ENCODE results near the gene LAIR2.

The LAIR2 gene, protein sequence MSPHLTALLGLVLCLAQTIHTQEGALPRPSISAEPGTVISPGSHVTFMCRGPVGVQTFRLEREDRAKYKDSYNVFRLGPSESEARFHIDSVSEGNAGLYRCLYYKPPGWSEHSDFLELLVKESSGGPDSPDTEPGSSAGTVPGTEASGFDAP

DNA sequence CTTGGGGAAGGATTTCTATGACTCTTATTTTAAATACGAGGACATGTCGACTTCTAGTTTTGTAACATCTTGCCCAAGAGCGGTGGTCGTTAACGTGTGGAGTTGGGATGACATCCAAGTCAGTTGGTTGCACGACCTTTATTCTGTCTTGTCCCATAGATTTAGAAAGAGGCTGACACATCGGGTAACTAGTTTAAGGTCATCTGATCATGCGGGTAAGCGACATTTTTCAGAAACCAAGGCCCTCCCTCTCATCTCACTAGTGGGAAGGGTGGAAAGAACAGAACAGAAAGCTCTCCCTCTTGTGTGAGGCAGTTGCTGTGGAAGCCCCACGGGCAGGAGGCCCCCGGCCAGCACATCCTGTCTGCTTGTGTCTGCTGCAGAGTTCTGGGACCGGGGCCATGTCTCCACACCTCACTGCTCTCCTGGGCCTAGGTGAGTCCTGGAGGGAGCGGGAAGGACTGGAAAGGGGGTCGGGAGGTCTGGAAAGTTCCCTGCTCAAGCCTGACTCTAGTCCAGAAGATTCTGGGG, at the start of gene LAIR2:
LAIR2 (plus strand) TSS at position 314 of the 531 bp plus-strand sequence; CDS start at position 402, 88 bp downstream.
- no peak for DNase-seq (ENCODE audit: low read depth in 2 of 2)

DNA sequence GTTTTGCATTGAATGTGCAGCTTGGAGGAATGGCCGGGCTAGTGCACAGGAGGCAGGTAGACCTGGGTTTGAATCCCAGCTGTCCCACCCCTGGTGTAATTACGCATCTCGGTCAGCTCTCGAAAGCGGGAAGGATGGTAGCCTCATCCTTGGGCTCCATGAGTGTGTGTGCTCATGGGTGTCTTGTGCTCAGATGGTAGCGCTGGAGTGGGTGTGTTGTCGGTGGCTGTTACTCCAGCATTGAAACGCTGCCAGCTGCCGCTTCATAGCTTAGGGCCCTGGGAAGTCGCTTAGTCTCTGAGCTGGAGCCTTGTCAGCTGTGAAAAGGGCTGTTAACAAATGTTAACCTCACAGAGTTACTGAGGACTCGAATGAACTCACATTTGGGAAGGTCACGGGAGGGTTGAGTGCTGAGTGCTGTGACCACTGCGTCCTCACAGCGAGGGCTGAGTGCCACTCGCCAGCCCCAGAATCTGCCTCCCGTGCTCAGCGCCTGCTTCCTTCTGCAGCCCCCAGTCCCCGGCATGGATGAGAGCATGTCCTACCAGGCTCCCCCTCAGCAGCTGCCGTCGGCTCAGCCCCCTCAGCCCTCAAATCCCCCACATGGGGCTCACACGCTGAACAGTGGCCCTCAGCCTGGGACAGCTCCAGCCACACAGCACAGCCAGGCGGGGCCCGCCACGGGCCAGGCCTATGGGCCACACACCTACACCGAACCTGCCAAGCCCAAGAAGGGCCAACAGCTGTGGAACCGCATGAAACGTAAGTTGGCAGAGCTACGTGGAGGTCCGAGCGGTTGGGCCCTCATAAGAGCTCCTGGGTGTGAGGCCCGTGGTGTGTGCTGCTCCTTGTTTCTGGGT, 48.5 kb upstream of the LAIR2 start:
- DNase-seq (ENCODE audit: low read depth in 2 of 2), result no peak

DNA sequence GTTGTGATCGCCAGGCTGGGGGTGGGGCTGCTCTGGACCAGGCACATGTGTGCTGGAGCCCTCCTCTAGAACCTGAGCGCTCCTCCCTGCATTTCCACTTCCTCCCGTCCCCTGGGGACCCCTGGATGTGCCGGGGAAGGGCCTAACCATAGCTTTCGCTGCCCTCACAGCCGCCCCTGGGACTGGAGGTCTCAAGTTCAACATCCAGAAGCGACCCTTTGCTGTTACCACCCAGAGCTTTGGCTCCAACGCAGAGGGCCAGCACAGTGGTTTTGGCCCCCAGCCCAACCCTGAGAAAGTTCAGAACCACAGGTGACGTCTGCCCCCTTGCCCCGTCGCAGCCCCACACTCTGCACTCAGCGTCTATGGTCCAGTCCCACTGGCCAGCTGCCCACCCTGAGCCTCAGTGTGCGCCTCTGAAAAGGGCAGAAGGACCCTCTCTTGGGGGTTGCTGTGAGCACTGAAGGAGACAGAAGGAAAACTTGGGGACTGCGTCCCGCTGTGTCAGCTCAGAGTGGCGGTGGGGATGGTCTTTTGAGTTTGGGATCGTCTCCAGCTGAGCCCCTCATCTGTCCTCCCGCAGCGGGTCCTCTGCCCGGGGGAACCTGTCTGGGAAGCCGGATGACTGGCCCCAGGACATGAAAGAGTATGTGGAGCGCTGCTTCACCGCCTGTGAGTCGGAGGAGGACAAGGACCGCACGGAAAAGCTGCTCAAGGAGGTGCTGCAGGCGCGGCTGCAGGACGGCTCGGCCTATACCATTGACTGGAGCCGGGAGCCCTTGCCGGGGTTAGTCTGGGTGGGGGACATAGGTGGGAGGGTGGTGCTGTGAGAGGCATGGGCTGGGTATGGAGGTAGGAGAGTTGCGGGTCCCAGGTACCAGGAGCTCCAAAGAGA, 47.6 kb upstream of the LAIR2 start:
- no peak for DNase-seq (ENCODE audit: low read depth in 2 of 2)

DNA sequence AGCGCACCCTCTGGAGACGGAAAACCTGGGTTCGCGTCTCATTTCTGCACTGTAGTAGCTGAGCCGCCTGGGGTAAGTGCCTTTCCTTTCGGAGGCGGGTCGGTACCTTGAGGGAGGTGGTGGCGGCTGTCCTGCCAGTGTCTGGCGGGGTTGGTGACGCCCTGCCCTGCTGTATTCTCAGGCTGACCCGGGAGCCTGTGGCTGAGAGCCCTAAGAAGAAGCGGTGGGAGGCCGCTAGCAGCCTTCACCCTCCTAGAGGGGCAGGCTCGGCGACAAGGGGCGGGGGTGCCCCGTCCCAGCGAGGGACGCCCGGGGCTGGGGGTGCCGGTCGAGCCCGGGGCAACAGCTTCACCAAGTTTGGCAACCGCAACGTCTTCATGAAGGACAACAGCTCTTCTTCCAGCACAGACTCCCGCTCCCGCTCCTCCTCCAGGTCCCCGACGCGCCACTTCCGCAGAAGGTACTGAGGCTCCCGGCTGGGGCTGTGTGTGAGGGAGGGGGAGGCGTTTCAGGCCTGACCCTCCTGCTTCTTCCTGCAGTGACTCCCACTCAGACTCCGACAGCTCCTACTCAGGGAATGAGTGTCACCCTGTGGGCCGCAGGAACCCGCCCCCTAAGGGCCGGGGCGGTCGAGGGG, 46.7 kb upstream of the LAIR2 start:
- no peak for DNase-seq (ENCODE audit: low read depth in 2 of 2)

DNA sequence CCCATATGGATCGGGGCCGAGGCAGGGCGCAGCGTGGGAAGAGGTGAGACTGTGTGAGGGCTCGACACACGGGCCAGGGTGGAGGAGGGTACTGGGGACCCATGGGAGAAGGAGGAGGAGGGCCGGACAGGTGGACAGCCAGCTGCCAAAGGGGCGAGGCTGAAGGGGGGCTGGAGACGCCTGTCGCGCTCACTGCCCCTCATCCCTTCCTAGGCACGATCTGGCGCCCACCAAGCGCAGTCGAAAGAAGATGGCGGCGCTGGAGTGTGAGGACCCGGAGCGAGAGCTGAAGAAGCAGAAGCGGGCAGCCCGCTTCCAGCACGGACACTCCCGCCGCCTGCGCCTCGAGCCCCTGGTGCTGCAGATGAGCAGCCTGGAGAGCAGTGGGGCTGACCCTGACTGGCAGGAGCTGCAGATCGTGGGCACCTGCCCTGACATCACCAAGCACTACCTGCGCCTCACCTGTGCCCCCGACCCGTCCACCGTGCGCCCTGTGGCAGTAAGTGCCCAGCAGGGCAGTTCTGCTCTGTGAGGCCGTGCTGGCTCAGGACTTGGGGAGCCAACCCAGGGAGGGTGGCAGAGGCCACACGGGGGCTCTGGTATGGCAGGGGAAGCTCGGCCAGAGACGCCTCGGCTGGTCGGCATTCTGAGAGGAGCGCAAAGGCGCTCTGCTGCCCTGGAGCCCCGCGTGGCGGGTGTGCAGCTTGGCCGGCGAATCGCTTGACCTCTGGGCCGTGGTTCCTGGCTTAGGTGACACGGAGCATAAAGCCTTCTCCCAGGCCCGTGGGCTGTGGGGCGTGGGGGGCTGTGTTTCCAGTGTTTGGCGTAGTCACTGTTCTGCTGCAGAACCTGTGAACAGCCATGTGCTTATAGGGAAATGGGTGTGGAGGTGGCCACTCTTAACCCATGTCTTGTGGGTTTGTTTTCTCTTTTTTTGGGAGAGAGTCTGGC, 45.9 kb upstream of the LAIR2 start:
- no peak for DNase-seq (ENCODE audit: low read depth in 2 of 2)

DNA sequence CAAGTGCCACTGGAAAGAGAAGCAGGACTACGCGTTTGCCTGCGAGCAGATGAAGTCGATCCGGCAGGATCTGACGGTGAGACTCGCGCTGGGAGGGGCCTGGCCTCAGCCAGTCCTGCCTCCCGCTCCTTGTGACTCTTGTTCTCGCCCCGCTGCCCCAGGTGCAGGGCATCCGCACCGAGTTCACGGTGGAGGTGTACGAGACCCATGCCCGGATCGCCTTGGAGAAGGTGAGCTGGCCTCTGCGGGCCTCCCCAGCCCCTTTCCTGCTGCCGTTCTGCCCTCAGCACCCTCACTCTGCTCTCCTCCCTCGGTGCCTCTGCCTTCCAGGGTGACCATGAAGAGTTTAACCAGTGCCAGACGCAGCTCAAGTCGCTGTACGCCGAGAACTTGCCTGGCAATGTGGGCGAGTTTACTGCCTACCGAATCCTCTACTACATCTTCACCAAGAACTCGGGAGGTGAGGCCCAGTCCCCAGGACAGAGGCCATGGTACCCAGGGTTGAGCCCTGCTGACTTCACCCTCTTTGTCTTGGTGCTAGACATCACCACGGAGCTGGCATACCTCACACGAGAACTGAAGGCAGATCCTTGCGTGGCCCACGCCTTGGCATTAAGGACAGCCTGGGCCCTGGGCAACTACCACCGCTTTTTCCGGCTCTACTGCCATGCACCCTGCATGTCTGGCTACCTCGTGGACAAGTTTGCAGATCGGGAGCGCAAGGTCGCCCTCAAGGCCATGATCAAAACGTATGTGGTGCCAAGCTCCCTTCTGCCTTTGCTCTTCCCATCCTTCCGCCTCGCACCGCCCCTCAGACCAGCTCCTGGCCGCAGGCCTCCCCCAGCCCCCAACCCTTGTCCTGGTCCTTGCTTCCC, 44.6 kb upstream of the LAIR2 start:
- no peak for DNase-seq (ENCODE audit: low read depth in 2 of 2)

DNA sequence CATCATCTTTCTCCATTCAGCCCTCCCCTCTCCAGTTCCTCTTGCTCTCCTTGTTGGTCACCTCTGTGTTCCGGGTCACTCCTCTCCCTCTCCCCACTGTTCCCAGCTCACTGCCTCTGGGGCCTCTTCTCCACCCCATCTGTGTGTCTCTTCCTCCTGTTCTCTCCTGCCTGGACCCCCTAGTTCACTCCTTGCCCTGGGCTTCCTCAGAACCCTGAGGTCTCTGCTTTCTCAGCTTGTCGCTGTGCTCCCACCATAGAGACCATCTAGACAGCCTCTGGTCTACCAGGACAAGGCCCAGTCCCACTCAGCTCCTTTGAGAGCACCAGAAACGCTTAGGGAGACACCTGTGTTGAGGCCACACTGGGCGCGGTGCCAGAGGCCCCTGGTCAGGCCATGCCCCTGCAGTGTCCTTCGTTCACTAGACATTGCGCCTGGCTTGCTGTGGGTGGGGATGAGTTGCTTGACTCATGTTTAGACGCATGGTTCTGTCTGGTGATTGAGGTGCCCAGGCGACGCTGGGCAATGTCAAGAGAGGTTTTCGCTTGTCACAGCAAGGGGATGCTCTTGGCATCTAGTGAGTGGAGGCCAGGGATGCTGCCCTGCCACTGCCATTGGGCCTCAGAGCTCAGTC, 43.9 kb upstream of the LAIR2 start:
- no peak for DNase-seq (ENCODE audit: low read depth in 2 of 2)

DNA sequence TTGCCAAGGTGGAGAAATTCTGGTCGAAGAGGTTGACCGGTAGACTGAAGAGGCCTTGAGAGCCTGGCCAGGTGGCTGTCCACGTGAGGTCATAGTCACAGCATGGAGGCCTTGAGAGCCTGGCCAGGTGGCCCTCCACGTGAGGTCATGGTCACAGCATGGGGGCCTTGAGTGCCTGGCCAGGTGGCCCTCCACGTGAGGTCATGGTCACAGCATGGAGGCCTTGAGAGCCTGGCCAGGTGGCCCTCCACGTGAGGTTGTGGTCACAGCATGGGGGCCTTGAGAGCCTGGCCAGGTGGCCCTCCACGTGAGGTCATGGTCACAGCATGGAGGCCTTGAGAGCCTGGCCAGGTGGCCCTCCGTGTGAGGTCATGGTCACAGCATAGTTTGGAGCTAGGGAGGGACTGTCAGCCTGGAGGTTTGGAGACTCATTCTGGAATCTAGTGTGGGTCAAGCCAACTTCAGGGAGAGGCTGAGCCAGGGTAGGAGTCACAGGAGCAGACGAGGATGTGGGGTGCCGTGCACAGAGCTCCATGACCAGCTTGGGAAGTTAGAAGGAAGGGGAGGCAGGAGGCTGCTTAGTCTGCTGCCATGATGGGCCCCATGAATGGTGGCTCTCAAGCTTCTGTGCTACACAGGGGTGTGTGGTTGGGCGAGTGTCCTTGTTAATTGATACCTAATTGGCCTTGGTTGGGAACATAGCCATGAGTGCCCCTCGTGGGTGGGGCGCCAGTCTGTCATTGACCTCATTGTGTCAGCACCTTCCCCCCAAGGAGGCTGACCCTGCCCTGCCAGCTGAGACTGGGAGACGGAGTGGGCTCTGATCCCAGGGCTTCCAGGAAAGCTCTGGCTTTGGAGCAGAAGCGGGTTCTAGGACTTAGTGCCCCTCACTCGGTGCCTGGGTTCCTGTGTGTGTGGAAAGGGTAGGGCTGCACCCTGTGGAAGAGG, 43.1 kb upstream of the LAIR2 start:
- DNase-seq (ENCODE audit: low read depth in 2 of 2), result no peak

DNA sequence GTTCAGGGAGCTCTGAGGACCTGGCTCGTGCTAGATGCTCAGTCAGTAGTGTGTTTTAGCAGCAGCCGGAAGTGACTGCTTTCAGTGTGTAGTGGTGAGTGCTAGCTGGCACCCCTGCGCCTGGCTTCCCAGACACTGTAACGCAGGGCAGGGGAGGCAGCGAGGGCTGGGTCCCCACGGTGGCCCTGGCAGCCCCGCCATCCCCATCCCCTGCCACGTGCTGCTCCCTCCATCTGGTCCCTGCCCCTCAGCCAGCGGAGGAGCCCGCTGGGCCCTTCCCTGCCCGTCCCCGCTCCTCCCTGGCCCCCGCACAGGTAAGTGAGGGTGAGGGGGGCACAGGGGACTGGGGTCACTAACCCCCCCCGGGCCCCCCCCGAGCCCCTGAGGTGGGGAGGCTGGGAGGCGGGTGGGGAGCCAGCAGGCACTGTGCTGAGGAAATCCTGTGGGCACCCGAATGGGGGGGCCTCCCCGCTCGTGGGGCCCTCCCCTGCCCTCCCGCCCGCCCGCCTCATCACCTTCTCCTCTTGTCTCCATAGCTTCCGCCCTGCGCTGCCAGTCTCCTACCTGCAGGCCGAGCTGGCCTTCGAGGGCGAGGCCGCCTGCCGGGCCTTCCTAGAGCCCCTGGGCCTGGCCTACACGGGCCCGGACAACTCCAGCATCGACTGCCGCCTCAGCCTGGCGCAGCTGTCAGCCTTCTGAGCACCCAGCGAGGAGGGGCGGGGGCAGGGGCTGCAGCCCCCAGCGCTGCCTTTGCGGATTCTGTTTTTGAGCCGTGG, 42.2 kb upstream of the LAIR2 start:
- DNase-seq (ENCODE audit: low read depth in 2 of 2), result no peak

DNA sequence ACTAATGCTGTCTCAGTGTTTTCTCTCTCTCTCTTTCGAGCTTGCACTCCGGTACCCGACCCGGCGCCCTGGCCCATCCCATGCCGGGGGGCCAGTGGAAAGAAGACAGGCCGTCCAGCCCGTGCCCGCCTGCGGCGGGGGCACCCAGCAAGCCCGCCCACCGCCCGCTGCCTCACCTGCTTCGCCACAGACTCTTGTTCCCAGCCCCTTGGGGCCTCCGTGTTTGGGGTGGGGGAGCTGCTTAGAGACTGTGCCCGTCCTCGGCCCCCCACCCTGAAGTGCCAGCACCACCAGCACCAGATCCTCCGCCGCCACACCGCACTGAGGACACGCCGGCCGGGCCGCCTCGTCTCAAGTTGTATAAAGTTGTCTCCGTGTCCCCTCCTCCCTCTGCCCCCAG, 41.4 kb upstream of the LAIR2 start:
- no peak for DNase-seq (ENCODE audit: low read depth in 2 of 2)

DNA sequence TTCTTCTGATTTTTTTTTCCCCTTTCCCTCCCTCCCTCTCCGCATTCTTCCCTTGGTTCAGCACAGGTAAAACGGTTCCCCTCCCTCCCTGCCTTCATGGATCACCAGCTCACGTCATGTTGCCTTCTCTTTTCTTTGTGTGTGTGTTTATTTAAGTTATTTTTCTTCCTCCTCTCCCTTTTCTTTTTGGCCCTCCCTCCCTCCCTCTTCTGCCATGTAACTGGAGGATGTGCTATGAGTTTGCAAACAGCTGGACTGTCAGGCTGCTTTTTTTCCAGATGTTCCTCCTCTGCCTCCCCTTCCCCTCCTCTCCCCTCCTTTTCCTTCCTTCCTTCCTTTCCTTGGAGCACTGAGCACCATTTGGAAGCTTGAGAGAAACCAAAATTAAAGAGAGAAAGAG, 41.0 kb upstream of the LAIR2 start:
- no peak for DNase-seq (ENCODE audit: low read depth in 2 of 2)

DNA sequence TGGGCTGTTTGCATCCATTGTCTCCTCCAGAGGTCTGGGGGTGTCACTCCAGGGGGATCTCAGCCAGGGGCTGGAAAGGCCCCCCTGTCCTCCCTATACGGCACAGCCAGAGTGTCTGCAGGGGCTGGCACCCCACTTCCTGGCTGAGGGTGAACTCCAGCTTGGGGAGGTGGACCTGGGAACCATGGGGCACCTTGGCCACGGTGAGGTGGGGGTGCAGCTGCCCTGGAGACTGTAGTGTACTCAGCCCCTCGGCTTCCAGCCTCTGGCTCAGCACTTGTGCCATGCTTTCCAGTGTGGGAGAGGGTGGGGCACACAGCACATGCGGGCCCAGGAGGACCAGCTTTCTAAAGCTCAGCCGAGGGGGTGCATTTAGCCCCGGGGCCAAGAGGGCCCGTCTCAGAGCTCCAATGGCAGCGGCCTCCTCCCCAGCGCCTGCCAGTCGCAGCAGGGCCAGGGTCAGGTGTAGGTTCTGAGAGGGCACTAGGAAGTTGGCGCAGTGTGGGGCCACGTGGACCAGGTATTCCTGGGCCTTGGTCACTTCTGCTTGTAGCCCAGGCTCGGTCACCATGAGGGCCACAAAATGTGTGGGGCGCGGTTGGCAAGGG, 40.5 kb upstream of the LAIR2 start:
- DNase-seq (ENCODE audit: low read depth in 2 of 2), result no peak

DNA sequence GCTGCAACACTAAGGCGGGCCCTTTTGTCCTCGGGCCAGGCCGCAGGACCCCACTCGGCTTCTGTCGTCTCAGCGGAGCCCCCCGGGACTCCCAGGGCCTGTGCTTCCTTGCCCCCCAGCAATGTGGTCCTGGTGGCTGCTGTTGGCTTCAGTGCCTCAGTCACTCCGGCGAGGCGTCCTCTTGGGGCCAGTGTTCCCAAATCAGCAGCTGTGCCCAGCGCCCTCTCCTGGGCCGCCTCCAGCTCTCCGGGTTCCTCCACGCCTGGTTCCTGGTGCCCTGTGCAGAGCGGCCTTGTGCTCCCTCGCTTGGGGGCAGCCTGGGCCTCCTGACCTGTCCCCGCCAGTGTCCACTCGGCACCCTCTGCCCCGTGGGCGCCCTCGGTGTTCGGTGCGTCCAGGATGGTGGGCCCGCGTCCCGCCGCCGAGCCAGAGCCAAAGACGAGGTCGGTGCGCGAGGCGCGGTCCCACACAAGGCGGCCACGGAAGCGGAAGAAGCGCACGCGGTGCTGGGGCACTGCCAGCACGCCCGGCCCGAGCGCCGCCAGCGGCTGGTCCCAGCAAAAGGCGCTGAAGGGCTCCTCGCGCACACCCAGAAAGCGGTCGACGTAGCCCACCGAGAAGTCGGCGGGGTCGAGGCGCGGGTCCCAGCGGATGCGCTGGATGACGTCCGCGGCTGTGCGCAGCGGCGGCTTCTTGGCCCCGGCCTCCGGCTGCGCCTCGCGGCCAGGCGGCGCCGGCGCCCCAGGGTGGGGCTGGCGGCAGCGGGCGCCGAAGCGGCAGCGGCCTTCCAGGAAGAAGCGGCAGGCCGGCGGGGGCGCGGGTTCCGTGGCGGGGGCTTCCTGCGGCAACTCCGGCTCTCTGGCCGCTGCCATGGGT, 39.7 kb upstream of the LAIR2 start:
- peak in 1 of 2 donors; percentile 58 for DNase-seq (ENCODE audit: low read depth in 2 of 2)

DNA sequence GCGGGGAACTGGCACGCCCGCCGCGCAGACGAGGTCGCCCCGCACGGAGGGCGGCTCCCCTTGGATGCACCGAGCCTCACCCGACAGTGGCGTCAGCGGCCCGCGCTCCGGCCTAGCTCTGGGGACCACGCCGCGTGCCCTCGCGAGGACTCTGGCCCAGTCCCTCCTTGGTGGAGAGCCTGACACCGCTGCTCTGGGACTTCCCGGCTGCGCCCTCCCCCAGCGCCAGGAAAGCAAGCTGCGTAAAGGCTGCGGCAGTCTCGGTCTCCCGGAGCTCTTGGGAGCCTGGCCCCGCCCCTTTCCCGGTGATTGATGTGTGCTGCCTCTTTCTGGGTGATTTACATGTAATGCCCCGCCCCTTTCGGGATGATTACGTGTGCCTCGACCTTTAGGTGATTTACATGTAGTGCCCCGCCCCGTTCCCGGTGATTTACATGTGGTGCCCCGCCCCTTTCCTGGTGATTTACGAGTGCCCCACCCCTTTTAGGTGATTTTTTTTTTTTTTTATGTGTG, 39.0 kb upstream of the LAIR2 start, which contains the start of gene LENG9:
LENG9 (minus strand) TSS at position 248 of the 513 bp plus-strand sequence. CDS start 252 bp downstream, outside the sequence.
- peak; percentile 87 to 93 for DNase-seq (ENCODE audit: low read depth in 2 of 2)

DNA sequence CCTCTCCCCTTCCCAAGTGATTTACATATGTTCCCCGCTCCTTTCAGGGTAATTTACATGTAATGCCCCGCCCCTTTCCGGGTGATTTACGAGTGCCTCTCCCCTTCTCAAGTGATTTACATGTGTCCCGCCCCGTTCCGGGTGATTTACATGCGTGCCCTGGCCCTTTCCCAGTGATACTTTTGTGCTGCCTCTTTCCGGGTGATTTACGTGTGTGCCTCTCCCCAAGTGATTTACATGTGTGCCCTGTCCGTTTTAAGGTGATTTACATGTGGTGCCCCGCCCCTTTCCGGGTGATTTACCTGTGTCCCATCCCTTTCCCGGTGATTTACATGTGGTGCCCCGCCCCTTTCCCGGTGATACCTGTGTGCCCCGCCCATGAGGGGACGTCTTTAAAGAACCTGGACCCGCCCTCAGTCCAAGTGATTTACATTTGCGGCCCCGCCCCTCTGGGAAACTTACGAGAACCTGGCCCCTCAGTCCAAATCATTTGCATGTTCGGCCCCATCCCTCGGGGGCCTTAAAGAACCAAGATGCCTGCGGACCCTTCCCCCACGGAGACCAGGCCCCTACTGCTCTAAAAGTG, 38.5 kb upstream of the LAIR2 start:
- DNase-seq (ENCODE audit: low read depth in 2 of 2), result peak; percentile 63 to 78
